NCI-H146 (cell line): ENCODE measurements around the gene LRRFIP1.

Source experiments
- DNase-seq: peaks from one replicate; lab custom pipeline; 2025; lab: John Stamatoyannopoulos, UW

The LRRFIP1 gene

DNA sequence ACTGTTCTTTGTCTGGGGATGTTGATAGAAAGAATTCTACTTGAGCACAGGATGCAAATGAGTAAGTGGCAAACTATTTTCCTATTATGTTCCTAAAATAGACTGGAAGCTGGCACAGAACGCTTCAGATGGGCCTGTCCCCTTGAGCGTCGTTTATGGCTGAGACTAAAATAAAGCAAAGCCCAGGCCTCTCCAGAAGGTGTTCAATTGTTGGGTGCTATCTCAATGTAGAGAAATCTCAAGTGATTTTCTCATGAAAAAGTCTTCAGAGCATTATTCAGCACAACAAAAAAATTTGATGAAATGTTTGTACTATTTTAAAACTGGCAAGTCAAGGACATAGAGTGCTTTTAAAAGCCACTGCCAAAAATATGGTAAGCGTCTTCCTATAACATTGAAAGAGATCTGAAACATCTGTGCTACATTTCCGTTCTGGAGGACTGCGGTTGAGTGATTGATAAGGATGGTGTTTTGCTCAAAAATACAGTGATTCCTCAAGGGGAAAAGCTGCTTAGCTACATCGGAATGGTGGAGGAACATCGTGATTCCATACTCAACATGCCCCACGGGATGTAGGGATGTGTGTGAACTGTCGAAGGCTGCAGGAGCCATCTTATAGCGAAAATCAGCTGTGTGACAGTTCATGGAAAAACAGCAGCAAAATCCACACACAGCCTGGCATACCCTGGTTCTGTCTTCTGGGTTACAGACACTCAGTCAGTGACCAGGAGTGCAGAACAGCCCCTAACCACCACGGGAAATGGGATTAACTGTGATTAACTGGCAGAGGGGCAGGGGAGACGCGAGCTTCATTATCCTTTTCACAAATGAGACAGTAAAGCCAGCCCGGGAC is 10.4 kb upstream of the LRRFIP1 start:
- no peak for DNase-seq

DNA sequence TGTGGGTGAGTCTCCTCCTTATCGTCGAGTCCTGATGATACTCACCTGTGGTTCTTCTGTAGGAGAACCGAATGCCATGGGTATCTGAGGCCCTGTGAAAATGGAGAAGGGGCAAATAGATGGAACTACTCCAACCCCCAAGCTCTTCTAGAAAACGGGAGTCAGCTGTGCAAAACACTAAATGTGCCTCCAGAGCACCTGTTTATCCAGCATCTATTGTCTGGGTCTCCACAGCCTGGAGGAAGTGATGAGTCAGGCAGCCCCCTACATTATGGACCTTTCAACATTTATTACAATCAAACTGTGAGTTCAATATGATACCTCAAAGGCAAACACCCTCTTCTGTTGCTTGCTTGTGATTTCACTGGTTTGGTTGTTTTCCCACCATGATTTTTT is 9.8 kb upstream of the LRRFIP1 start:
- DNase-seq = peak; percentile 45

DNA sequence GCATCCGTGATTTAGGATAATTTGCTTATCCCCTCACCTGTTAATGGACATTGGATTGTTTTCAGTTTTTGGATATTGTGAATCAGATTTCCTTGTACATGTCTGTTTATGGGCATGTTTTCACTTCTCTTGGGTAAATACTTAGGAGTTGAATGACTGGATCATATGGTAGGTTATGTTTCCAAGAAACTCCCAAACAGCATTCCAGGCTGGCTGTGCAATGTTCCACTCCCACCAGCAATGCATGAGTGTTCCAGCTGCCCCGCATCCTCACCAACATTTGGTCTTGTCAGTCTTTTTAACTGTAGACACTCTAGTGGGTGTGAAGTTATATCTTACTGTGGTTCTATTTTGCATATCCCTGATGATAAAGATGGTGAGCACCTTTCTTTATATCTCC is 8.9 kb upstream of the LRRFIP1 start:
- no peak for DNase-seq

DNA sequence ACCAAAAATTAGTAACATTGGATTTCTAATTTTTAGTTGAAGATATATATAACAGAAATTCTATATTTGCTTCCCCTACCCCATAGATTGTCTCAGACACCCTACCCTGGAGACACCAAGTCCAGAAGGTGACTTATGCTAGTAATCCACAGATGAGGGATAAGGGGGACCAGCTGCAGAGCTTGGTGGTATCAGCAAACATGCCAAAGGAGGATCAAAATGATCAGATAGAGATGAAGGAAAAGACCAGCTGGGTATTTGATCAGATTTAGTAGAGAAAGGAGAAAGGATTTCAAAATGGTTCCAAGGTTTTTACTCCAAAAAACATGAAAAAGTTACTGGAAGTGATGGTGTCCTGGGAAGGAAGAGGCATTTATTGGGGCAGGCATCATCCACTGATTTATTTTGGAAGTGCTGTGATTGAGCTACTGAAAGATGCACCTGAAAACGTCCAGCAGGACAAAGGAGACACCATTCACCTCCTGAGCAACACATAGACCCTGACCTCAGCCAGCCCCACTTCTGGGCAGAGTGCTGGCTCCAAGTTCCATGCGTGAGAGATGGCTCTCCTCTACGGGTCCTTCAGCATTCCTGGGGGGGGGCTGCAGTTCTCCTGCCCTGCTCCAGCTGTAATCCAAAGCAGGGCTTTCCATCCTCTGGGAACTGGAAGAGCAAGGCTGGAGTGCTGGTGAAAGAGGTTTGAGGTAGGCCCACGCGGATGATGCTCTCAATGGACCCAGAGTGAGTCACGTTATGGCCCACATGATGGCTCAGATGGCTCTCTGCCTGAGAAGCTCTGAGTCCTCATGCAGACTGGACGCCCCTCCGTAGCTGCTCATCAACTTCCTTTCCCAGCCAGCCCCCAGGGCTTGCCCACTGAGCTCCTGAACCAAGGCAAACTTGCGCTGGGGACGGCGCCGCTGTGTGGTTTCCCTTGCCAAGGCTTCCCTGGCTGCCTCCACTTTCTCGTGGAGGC is 3.7 kb upstream of the LRRFIP1 start:
- no peak for DNase-seq

DNA sequence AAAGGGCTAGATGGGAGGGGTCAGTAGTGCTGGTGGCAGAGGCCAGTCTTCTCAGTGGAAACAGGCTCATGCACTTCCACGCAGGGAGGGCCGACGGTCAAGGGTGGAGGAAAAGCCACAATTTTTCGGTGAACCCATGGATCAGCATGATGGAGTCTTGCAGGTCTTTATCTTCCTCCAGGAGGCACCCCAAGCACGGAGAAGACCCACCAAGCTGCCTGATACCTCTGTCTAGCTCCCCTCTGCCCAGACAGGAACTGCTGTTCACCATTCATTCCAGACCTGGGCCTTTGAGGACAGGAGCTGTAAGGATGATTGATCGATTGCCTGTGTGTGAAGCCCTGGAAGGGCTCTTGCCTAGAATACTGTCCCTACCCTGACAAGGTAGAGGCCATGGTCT is 2.8 kb upstream of the LRRFIP1 start:
- no peak for DNase-seq

DNA sequence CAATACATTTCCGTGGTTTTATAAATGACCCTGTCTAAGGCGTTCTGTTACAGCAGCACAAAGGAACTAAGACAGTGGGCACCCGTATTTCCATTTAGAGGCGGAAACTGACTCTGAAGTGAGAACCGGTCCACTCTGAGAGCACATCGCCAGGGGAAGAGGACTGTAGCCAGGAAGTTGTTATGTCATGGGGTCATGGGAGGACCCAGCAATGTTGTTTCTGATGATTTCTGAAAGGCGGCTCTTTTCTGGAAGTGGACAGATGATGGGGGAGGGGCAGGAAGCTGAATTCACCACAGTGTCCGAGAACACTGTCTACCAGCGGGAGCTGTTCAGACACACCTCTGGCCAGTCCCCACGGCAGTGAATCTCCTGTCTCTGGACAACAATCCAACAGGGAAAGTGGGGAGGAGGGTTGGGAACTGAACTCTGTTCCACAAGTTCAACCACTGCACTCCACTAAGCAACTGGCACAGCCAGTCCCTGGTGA is 2.1 kb upstream of the LRRFIP1 start:
- no peak for DNase-seq

DNA sequence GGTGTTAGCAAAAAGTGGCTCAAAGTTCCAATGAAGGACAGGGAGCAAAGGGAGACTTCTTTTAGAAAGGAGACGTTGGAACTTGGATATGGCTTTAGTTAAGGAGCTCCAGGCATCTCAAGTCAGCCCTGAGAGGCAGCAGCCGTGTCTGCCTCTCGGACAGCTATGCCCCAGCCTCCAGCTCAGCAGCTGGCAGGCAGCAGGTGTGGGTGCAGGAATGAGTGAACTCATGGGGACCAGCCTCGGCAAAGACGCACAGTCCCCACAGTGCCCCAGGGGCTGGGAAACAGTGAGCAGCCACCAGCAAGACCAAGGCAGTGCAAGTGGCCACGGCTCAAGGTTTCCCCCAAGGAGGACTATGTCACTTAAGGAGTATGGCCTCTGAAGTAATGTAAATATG is 1.6 kb upstream of the LRRFIP1 start:
- DNase-seq = no peak

DNA sequence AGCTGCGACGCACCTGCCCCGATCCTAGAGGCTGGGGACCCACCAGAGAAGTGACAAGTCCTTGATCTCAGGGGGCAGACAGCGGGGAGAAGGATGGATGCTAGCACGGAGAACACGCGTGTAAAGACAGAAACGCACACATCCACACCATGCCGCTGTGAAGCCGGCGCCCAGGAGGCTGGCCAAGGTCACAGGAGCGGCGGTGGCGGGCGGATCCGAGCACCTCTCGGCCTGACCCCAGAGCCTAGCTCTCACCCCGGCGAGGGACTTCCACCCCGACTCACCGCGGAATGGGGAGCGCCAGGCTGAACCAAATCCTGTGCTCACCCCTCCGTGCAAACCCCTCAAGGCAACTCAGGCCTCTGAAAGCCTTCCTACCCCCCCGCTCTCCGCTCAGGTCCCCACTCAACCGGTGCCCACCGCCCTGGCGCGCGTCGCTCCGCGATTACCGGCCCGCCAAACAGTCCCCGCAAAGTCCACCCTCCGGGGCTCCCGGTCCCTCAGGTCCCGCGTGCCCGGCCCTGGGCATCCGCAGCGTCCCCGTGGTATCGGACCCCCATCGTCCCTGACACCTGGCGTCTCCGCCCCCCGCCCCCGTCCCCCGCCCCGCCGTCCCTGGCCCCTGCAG is 460 bp upstream of the LRRFIP1 start:
- peak; percentile 43 for DNase-seq

DNA sequence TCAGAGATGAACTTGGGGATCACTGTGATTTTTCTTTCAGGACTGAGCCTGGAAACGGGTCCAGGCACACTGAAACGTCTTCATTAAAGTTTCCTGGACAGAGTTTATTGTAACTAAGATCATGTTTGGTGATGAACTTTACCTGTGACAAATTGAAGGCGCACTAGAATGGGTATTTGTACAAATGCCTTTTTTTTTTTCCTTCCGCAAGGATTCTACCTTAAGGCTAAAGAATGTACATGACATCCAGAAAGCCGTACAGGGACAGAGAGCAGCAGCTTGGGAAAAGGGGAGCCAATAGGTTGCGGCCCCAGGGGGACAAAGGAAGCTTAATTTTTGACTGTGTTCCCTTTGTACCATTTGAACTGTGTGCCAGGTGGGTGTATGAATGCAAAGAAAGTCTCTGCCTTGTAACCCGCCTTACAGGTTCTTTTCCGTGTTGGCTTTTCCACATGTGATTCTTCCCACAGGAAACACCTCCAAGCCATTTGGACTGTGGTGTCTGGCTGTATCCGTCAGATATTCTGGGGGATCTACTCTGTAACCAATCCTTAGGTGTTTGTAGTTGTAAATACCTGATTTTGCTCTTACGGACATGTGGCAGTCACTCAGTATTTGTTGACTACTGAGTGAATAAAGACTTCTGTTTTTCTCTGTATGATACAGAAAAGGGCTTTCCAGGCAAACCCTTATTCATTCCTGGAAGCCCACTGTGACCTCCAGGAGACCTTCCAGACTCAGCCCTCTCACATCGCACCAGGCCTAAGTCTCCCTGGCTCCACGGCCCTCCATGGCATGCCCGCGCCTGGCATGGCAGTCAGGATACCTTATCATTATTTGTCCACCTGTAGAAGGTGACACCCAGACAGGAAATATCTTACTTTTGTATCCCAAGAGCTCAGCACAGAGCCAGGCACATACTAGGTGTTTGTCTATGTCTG is 1.1 kb downstream of the LRRFIP1 start:
- peak; percentile 9 for DNase-seq

DNA sequence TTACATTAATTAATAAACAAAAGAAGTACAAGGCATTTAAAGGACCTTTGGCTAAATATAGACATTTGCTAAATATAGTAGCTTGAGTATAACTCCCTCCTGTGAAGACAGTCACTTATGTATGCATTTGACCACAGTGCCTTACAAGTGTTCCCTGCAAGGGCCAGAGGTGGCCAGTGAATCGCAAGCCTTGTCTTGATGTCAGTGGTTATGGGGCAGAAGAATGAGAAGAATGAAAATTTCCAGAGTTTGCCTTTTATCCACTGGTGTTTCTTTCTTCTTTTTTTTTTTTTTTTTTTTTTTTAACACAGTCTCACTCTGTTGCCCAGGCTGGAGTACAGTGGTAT is 1.8 kb downstream of the LRRFIP1 start:
- no peak for DNase-seq

DNA sequence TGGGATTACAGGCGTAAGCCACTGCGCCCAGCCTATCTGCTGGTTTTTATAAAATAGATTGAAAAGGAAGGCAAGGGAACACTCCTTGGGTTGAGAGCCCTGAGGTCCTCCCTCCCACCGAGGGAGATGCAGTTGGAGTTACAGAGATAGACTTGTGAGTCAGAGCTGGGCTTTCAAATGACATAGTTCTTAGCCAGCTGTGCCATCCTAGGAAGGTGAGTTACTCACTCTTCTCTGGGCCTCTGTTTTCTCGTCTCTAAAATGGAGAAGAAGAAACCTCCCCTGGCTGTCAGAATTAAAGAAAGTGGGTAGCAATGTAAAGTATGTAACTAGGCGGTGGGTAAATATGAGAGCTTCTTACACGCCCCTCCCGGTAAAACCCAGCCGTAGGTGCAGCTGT is 2.4 kb downstream of the LRRFIP1 start:
- DNase-seq = no peak

DNA sequence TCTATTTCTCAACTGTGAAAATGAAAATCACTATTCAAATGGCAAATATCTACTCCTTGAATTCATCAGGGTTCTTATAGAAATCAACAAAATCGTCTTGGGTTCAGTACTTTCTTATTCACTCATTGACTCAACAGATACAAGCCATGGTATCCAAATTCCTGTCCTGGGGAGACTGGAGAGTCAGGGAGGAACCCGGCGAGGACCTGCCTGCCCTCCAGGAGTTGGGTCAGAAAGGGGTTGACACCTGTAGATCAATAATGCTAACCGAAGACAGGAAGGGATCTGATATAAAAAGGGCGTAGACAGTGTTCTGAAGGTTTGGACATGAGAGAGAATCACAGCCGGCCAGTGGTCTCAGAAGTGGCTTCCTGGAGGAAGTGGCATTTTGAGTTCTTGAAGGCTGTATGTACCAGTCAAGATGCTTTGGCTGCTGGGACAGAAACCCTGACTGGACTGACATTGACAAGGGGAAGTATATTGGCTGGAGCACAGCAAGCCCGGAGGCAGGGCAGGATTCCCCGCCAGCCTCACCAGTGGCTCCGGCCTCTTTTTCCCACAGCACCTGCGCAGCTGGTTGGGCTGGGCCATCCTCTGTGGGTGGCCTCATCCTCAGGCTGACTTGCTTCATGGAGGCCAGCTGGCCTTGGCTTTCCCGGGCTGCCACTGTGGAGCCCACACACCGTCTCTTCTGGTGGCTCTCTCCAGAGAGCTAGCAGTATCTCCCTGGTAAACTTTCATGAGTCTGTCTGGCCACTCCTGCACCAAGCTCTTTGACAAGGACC is 3.0 kb downstream of the LRRFIP1 start:
- no peak for DNase-seq

DNA sequence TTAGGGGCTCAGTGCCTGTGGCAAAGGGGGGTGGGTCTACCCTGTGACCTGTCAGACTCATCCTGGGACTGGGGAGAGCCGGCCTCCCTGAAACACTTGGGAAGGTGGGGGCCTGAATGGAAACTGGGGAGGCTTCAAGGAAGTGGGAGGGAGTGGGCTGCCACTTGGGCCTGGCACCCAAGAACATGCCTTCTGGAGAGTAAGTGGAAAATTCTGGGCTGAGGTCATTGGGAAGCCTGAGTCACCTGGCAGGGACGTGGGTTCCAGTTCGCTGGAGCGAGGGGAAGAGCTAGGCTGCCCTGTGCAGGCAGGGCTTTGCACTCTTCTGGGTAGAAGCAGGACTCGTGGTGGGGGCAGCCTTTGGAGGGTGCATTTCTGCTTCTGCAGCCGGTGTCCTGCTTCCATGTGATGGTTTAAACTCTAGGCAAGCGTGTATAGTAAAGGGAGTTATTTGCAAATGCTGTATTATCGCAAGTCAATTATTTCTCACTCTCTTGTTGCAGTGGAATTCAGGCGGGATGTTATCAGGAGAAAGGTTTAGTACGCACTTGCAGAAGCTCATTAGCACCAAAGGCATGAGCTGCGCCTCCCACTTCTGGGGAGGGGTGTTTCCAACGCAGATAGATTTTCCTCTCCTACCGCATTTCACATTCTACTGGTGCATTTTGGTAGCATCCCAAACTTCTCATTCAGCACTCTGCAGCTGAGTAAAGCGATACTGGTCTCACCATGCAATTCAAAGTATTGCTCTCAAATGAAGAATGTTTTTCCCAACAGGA is 3.8 kb downstream of the LRRFIP1 start:
- no peak for DNase-seq

DNA sequence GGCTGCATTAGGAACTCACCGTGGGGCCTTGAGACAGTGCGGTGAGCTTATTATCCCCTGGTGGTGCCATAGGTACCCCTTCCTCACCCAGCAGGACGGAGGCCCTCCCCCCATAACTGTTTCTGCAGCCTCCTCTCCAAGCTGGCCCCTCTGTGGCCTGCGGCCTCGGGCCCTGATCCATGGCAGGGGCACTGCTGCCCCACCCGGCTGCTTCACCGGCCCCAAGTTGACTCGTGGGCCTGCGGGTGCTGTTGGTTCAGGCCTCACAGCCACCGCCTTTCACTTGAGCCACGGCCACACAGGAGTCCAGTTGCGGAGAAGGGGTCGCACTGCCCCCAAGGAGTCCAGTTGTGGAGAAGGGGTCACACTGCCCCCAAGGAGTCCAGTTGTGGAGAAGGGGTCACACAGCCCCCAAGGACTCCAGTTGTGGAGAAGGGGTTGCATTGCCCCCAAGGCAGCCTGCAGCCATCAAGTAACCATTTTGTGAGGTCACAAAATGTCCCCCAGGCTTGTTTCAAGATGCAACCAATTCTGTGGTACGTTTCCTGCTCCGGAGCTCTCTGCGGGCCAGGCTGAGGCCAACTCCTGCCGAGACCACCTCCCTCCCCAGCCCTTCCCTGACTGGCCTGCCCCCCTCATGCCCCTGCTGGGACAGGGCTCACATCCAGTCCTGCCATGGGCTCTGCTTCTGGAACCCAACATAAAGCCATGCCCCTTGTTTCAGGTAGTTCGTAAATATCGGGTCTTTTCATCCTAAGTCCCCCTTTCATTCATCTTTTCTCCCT is 4.6 kb downstream of the LRRFIP1 start:
- no peak for DNase-seq

DNA sequence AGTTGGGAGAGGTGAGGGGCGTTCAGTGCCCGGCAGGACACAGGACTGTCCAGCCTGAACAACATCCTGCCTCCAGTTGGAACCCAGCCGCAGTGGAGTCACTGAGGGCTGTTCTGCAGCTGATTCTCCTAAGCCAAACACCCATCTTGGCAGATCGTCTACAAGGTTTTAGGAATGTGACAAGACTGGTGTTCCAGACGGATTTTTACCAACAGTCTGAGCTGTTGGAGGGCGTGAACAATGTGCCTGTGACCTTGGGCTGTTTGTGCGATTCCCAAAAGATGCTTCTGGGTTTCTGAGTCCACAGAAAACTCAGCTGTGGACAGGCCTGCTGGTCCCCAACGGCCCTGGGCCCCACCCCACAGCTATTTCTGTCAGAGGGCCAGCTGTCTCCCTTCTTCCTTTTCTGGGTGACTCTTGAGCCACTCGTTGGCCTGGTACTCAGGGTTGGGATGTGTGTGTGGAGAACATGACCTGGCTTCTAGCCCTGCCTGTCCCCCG is 5.7 kb downstream of the LRRFIP1 start:
- DNase-seq = no peak

DNA sequence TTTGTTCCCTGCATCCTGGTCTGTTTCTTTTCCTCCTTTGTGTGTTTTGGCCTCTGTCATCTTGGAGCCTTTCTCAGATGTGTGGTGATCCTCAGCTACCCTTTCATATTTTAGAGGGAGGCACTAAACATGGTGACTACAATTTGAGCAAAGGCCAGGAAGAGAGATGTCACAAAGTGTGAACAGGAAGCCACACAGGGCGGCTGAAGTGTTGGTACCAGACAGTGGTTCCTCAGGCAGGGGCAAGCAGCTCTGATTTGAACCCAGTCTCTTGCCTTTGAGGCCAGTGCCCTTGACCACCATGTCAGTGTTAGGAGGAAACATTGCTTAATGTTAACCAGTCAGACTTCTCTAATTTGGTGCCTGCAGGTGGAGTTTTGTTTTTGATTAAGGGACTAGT is 9.2 kb downstream of the LRRFIP1 start:
- DNase-seq = no peak

DNA sequence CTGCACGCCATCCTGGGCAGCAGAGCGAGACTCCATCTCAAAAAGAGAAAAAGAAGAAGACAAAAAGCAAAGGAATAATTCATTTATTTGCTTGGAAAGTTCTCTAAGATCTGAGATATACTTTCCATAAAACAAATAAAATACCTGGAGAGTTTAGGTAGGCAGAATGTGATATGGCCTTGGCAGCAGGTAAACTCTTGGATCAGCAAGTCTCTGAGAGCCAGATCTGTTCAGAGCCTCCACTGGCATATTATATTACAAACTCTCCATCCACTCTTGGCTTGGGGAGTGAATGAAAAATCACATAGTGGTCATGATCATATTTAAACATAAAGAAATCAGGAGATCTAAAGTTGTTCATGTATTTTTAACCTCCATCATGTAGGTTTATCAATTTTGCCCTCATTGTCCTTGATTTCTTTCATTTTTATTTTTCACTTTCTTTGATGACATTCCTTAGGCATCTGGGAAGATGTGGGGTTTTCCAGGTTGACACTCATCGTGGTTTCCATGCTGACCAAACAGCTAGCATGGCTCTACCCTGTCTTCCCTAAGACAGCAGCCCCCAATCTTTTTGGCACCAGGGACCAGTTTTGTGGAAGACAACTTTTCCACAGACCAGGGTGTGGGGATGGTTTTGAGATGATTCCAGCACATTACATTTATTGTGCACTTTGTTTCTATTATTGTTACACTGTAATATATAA is 10.2 kb downstream of the LRRFIP1 start:
- DNase-seq = no peak

DNA sequence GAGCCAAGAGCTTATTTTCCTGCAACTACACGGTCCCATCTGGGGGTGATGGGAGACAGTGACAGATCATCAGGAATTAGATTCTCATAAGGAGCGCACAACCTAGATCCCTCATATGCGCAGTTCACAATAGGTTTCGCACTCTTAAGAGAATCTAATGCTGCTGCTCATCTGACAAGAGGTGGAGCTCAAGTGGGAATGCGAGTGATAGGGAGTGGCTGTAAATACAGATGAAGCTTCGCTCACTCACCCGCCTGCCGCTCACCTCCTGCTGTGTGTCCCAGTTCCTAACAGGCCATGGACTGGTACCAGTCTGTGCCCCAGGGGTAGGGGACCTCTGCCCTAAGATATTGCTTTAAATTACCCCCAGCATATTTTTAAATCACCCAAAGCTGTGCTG is 10.8 kb downstream of the LRRFIP1 start:
- no peak for DNase-seq
